ENCODE results near the gene SDK2. TPM values are rescaled to one million over a fixed set of nuclear protein-coding genes. Genes with fewer than 3 reads are reported as not detected.

The SDK2 gene
- total RNA-seq, 1 experiment from 2014 or later: 0.46 TPM

GRCh38 chr17:73390221-73390620, 254.0 kb downstream of the SDK2 start:
- no peak for DNase-seq (ENCODE audit: low spot score)

- DNase-seq (ENCODE audit: low spot score): no peak
These were observed 254.8 kb downstream of the SDK2 start for GRCh38 chr17:73389411-73389810.

DNA sequence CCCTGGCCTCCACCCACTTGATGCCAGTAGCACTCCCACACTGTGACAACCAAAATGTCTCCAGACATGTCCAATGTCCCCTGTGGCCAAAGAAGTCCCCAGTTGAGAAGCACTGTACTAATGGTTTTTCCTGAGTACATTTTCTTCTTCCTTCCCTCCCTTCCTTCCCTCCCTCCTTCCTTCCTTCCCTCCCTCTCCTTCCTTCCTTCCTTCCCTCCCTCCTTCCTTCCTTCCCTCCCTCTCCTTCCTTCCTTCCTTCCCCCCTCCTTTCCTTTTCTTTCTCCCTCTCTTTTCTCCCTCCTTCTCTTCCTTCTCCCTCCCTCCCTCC, 255.7 kb downstream of the SDK2 start:
- no peak for DNase-seq (ENCODE audit: low spot score)

- DNase-seq (ENCODE audit: low spot score): no peak
These were observed 256.3 kb downstream of the SDK2 start for GRCh38 chr17:73387746-73388577.

GRCh38 chr17:73386561-73386960, 257.7 kb downstream of the SDK2 start:
- DNase-seq (ENCODE audit: low spot score): no peak

DNA sequence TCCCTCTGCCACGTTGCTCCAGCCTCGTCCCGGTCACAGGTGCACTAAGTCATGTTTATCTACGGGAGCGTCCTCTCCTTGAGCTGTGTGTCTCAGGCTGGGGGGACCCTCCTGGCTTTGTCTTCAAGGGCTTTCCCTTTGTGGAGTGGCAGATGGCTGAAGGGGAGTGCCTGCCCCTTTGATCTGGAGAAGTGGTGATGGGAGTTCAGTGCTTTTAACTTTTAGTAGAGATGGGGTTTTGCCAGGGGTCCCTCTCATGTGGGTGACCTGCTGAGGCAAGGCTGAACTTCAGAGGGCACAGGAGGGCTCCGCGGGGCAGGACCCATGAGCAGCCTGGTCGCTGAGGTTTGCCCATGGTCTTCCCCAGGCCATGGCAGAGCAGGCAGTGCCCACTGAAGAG, 259.3 kb downstream of the SDK2 start:
- no peak for DNase-seq (ENCODE audit: low spot score)

- DNase-seq (ENCODE audit: low spot score): no peak
These were observed 263.7 kb downstream of the SDK2 start for GRCh38 chr17:73380439-73381106.

DNA sequence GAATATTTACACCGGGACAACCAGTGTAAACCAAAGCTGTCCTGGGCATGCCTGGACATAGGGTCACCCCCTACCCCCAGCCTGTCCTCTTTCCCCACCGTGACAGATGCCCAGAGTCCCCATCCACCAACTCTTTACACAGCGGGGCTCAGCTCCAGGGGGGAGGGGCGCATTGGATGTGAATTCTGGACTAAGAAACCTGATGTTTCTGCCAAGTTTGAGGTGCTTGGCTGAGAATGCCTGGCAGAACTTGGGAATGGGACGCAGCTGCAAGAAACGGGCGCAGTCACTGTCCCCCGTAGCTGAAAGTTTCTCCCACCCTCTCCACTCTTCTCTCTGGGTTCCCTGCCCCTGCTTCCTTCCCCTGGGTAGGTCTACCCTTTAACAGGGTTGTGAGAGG, 264.4 kb downstream of the SDK2 start:
- DNase-seq (ENCODE audit: low spot score): no peak

DNA sequence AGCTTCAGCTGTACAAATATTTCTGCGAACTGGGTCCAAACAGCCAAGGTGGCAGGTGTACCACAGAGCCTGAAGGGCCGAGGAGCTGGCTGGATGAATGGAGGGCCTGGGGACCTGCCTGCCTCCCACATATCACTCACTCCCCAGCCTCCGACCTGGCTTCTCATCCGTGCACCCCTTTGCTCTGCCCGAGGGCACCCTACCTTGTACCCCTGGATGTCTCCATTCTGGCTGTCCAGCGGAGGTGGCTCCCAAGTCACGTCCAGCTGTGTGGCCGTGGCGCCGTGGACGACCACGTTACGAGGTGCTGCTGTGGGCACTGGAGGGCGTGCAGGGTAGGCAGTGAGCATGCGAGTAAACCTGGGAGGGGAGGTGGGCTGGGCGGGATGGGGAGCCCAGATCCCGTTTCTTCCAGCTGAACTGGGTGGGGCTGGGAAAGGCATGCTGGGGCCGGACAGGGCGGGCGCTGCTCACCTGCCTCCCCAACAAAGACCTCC, 265.2 kb downstream of the SDK2 start:
- no peak for DNase-seq (ENCODE audit: low spot score)

DNA sequence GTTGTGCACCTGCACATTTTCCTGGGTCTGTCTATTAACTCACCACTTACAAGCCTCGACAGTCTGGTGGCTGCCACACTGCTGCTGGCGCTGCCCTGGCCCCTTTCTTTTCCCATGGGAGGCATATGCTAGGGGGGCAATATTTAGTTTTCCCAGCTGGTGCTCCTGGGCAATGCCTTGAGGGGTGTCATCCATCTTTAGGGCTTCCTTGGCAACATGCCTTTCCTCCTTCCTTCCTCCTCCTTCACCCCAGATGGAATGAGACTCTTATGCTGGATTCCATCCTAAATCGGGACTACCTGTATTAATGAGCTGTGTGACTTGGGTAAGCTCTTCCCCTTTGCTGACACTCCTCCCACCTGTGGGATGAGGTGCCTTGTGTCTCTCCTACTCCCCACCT, 267.6 kb downstream of the SDK2 start:
- no peak for DNase-seq (ENCODE audit: low spot score)

DNA sequence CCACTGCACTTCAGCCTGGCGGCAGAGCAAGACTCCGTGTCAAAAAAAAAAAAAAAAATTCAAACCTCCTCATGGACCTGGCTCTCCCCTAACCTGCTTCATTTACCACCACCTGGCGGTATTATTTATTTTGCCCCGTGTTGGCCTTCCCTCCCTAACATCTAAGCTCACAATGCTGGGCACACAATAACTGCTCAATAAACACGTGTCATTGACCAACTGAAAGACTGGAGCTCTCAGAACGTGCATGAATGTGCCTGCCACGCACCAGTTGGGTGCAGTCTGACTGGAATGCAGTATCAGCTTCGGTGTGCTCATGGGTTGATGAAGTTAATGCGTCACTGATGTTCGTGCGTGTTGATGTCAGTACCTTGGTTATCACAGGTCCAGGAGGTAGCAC, 268.1 kb downstream of the SDK2 start:
- no peak for DNase-seq (ENCODE audit: low spot score)

DNA sequence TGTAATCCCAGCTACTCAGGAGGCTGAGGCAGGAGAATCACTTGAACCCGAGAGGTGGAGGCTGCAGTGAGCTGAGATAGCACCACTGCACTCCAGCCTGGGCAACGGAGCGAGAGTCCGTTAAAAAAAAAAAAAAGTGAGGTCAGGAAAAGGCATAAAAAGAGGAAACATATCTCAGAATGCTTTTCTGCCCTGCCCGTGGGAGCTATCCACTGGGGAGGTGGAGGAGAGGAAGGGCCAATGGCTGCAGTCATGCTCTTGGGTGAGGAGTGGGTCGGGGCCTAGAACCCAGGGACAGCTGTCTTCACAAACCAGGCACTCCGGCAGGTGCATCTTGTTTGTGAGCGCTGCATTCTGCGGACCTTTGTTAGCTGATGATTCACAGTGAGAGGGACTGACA, 272.4 kb downstream of the SDK2 start:
- no peak for DNase-seq (ENCODE audit: low spot score)

GRCh38 chr17:73371285-73371684, 273.0 kb downstream of the SDK2 start:
- DNase-seq (ENCODE audit: low spot score): peak; percentile 40

DNA sequence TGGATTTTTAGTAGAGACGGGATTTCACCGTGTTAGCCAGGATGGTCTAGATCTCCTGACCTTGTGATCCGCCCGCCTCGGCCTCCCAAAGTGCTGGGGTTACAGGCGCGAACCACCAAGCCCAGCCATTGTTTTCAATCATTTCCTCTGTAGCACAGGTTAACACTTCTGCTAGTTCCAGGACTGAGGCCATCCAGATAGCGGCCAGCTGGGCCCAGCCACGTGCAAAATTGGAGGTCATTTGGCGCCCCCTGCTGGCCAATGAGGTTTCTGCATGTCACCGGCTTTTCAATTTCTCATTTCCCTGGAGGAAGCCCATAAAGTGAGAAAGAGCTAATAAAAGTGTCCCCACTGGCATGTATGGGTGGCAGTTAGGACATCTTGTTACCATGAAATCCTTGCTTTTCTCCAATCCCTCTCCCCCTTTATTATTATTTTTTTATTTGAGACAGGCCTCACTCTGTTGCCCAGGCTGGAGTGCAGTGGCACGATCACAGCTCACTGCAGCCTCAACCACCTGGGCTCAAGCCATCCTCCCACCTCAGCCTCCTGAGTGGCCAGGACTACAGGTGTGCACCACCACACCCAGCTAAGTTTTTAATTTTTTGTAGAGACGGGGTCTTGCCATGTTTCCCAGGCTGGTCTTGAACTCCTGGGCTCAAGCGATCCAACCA, 274.3 kb downstream of the SDK2 start:
- peak; percentile 76 for DNase-seq (ENCODE audit: low spot score)

DNA sequence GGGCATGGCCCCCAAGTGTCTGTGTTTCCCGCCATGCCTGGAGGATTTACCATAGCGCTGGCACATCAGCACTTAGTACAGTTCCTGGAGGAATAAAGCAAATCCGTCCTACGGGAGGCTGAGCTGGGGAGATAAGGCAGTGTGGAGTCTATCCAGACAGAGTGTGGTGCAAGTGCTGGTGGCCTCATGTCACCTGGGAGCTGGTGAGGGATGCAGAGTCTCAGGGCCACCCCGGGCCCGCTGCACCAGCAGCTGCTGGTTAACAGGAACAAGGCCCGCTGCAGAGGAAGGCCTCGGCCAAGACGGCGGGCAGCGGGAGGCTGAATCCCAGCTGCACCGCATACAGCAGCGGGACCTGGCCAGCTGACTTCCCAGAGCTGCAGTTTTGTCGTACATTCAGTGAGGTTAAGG, 275.1 kb downstream of the SDK2 start:
- no peak for DNase-seq (ENCODE audit: low spot score)

DNA sequence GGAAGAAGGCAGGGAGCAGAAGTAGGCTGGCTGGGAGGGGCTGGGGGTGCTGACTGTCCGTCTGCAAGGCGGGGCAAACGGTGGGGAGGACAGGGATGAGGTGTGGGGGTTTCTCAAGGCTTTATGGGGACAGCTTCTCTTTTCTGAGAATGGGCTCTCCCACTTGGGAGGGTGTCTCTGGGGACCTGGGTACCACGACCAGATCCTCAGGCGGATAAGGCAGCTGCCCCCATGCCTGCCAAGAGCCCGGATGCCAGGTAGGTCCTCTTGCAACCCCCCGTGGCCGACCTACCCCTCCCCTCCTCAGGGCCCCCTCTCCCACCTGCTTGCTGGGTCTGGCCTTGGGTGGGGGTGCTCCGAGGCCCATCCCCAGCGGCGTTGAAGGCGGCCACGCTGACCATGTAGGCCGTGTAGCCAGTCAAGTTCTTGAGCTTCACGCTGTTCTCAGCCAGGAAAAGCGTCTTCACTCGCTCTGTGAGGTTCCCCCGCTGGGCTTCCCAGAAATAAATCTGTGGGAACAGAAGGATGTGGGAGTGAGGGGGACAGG, 276.1 kb downstream of the SDK2 start:
- no peak for DNase-seq (ENCODE audit: low spot score)

DNA sequence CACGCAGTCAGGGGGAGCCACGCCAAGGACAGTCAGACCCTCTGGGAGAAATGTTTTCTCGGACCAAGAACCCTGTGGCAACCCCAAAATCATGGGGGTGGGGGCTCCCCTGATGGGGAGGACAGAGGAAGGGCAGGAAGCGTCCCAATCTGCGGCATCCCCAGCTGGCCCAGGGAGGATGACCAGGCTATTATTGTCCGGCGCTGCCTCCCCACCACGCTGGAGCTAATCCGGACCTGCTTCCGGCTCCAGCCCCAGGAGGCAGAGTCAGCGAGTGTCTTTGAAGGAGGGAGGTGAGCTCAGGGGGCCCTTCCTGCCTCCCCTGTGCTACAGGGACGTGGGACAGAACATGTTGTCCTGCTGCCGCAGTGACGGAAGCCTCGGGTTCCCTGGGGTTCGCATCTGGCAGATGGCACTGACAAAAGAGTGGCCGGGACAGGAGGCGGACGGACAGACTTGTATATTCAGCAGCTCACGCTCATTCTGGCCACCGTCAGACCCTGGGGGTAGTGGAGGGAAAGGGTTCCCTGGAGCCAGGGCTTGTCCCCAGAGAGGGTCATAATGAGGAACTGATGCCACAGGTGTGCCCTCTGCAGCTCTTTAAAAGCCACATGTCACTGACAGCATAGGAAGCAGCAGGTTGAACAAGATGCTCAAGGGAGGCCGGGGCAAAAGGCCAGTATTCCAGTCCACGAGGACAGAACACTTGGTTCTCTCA, 278.2 kb downstream of the SDK2 start:
- DNase-seq (ENCODE audit: low spot score): no peak

DNA sequence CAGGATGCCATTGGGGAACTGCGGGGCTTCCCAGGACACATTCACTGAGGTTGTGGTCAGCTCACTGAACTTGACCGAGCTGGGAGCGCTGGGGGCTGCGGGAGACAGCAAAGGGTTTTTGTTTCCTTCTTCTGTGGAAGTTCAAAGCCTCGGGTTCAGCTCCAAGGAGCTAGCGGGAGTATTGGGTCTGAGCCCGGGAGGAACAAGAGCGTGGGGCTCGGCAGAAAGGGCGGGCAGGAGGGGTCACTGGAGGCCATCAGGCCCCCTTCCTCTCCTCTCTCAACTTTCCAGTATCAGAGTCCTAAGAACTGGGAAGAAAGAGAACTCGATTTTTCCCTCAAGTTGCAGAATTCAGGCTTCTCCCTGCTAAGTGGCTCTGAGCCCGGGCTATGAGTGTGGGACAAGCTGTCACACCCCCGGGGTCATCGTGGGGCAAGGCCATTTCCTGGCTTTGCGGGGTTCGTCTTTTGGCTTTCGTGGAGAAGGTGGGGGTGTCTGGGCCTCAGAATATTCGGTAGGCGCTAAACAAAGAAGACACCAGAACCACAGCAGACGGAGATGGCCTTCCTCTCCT, 278.9 kb downstream of the SDK2 start:
- DNase-seq (ENCODE audit: low spot score): no peak

DNA sequence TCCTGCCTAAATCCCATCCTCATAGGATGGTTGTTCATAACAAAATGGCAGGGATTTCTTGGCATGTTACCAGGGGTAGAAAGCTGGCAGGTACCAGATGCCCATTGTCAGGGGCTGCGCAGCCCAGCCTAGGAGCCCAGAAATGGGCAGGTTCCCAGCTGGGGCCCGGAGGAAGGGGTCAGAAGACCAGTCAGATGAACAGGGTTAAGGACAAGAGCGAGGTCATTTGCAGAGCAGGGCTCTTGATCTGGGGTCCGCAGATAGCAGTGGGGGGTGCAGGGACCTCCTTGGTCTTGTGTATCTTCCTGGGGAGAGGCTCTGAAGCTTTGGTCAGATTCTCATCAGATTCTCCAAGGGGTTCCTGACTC, 280.1 kb downstream of the SDK2 start:
- DNase-seq (ENCODE audit: low spot score): no peak

DNA sequence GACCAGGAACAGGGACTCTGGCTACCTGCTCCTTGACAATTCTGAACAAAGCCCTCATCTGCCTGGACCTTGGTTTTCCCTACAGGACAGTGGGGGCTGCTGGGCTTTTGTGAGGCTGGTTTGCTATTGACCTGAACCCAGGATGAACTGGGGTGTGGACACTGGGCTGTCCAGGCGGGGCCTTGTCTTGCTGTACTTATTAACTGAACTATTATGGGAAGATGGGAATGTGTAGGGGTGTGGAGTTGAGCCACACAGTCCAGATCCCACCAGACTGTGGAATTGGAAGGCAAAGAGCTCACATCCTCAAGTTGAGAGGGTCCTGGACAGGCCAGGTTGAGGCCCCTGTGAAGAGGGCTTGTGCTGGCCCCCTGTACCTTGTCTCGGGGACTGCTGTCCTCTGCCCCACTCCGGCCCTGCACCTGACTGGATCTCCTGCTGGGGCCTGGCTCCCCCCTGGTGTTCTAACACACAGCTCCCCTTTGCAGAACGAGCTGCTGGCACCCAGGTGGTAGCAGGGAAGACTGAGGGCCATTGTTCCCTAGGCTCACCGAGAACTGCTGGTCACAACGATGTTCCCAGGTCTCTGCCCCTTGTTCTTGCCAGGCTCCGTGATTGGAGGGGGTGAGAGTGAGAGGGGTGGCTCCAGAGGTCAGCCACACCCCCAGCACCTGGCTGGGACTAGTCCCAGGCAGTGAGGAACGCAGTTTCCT, 280.6 kb downstream of the SDK2 start:
- no peak for DNase-seq (ENCODE audit: low spot score)

DNA sequence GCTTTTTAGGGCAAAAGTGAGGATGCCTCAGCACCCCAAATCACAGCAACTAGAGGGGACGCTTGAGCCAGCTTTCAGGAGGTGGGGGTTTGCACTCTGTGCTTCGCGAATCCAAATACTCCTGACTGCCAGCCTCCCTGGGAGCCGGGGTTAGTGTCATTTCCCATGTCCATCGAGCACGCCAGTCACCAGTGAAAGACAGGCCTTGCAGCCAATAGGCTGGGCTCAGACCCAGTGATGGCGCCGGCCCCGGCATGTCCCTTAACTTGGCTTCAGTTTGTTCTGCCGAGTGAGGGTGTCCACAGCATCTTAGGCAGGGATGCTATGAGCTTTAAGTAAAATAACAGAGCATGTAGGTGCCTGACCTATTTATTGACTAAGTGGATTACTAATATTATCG, 281.5 kb downstream of the SDK2 start:
- no peak for DNase-seq (ENCODE audit: low spot score)

All from H4 (cell line).